ENCODE results near the gene LCE1F. TPM values are rescaled to one million over a fixed set of nuclear protein-coding genes. Genes with fewer than 3 reads are reported as not detected.
A peak's percentile ranks its signal among the peaks of the same experiment; 100 is the strongest.

The LCE1F gene
- total and polyA plus RNA-seq, 2 of the 13 experiments (the other 11 are each of a cell fraction or from before 2014, with no cell fraction given), result not detected

GRCh38 chr1:152761609-152762213 is 13.2 kb upstream of the LCE1F start (continued):
- TF ChIP-seq ZFP37 (CRISPR knock-in tag; IDR thresholded peaks at IDR 0.05; ENCODE audit: borderline replicate concordance), result no peak
- TF ChIP-seq YEATS4 (CRISPR knock-in tag; IDR thresholded peaks at IDR 0.05; ENCODE audit: borderline replicate concordance), result no peak
- no peak for TF ChIP-seq LCORL (IDR thresholded peaks at IDR 0.05)
- no peak for TF ChIP-seq LCORL (CRISPR knock-in tag; IDR thresholded peaks at IDR 0.05)
- TF ChIP-seq PPARG (CRISPR knock-in tag; conservative IDR thresholded peaks at IDR 0.05), result no peak

- in situ Hi-C loops (cut with HindIII; ENCODE audit: extremely low pct_ligation_motif_present, low pct_unique_long_range_greater_than_20kb), result no loop called here
- 0% methylated on average over 8 of the region's 8 CpGs for WGBS (ENCODE audit: low lambda C conversion rate)
- Histone ChIP-seq H3K9ac (ENCODE audit: insufficient read depth, low read depth, low read length) (no peak overlapping the region), H2AFZ (ENCODE audit: low read length) (no peak overlapping the region), H3K4me3 (replicated peaks in 1 of 3; ENCODE audit: insufficient read depth in 1 of 3, low read depth in 2 of 3, low read length in 3 of 3) (no peak overlapping the region), H3K27me3 (ENCODE audit: control insufficient read depth in 1 of 2, insufficient read depth in 2 of 2, low read length in 2 of 2) (no peaks in the 10 kb centered on the region), H3K27ac (ENCODE audit: extremely low read length, insufficient read depth, low read length) (no peak overlapping the region), H4K20me1 (ENCODE audit: insufficient read depth, low read length) (no peaks in the 10 kb centered on the region), H3K9me3 (ENCODE audit: low read length) (no peaks in the 10 kb centered on the region), H3K79me2 (ENCODE audit: insufficient read depth, low read length) (no peaks in the 10 kb centered on the region), H3K36me3 (replicated peaks in 1 of 2; ENCODE audit: control insufficient read depth in 1 of 2, insufficient read depth in 2 of 2, low read length in 2 of 2) (no peaks in the 10 kb centered on the region), H3K4me1 (ENCODE audit: insufficient read depth, low read length) (no peaks in the 10 kb centered on the region), H3K4me2 (ENCODE audit: low read depth, low read length) (no peak overlapping the region)
- ATAC-seq (no peak), FAIRE-seq (no peak), DNase-seq (ENCODE audit: low spot score) (no peak)
- CTCF ChIA-PET (ENCODE audit: low intra/inter-chr PET ratio, low total read pairs), result no interaction called here
- TF ChIP-seq ZNF362 (CRISPR knock-in tag; IDR thresholded peaks at IDR 0.05; ENCODE audit: borderline replicate concordance) (no peak), CEBPB (IDR thresholded peaks at IDR 0.05; ENCODE audit: borderline replicate concordance, low read depth, low read length) (0 out of 2 replicates have a peak, but pooled peaks have one; percentile 37), ZSCAN20 (CRISPR knock-in tag; IDR thresholded peaks at IDR 0.05; ENCODE audit: borderline replicate concordance) (no peak)
- POLR2A ChIA-PET, result no interaction called here
- intact Hi-C loops (cut with micrococcal nuclease; ENCODE audit: unreplicated experiment), result no loop called here
- BruUV-seq (replicated peaks), result no TSS peak
Measured at GRCh38 chr1:152768847-152769533, 6.0 kb upstream of the LCE1F start.

Measured in HepG2 (cell line).